Panc1 (cell line): Measurements from ENCODE around the gene PARD3. TPM values are rescaled to one million over a fixed set of nuclear protein-coding genes. Genes with fewer than 3 reads are reported as not detected.
"Not testable (repeated sequence)": the region's sequence is repeated elsewhere in the genome, so short reads cannot be mapped to it uniquely, and the experiment has no call there.

Source experiments
- ATAC-seq: fragments of 200-7000 bp; cut with Tn5 transposase; 2 replicates; pipeline ENCODE4 v1.9.1; 2020; ENCODE audit warnings: mild to moderate bottlenecking, moderate library complexity
- BruUV-seq: library from RNA; stranded (reverse); fragments of 400-500 nt; replicated peaks from 2 replicates; lab custom pipeline; 2021; lab: Mats Ljungman, UMichigan
- CTCF ChIA-PET: fragments of 300-600 bp; sonication (Branson Sonifier 250); formaldehyde crosslinking; loops from one replicate; lab custom pipeline; 2022; ENCODE audit warnings: antibody characterized with exemption; lab: Charles Lee
- POLR2A ChIA-PET: fragments of 300-600 bp; sonication (Branson Sonifier 250); formaldehyde crosslinking; loops from one replicate; lab custom pipeline; 2022; ENCODE audit warnings: antibody characterized with exemption; lab: Charles Lee
- DNase-seq: peaks from one replicate; pipeline ENCODE4 v3.0.0-alpha.2; 2010; ENCODE audit warnings: low read depth, low spot score
- H3K27ac ChIP-seq: 2 replicates; pipeline ENCODE4 v1.5.1; 2011; ENCODE audit warnings: mild to moderate bottlenecking, low read length, inconsistent platforms
- H3K27me3 ChIP-seq: fragments of 200-500 bp; sonication (Bioruptor generic); 2 replicates; pipeline ENCODE4 v1.6.0; 2014; ENCODE audit warnings: low read length, inconsistent platforms; ENCODE audit not compliant: control insufficient read depth, insufficient read depth
- H3K36me3 ChIP-seq: fragments of 200-500 bp; sonication (Bioruptor generic); 2 replicates; pipeline ENCODE4 v1.5.1; 2014; ENCODE audit warnings: inconsistent platforms, mild to moderate bottlenecking, low read length, moderate library complexity; ENCODE audit not compliant: control insufficient read depth, insufficient read depth
- H3K4me1 ChIP-seq: 2 replicates; pipeline ENCODE4 v1.5.1; 2011; ENCODE audit warnings: inconsistent platforms, mild to moderate bottlenecking, low read length, moderate library complexity; ENCODE audit not compliant: control insufficient read depth, insufficient read depth
- H3K4me3 ChIP-seq, 2 experiments: 2 replicates each; pipeline ENCODE4 v1.5.1; 2011 to 2012; ENCODE audit warnings: low read depth in 2 of 2, low read length in 2 of 2, mild to moderate bottlenecking in 2 of 2, inconsistent platforms in 1 of 2, moderate library complexity in 1 of 2
- H3K9me3 ChIP-seq: fragments of 200-500 bp; sonication (Bioruptor generic); 2 replicates; pipeline ENCODE4 v1.5.1; 2014; ENCODE audit warnings: low read depth, mild to moderate bottlenecking, inconsistent platforms, low read length, moderate library complexity; ENCODE audit not compliant: control insufficient read depth, insufficient read depth
- POLR2AphosphoS5 ChIP-seq: IDR thresholded peaks from 2 replicates; pipeline ENCODE4 v1.6.1; 2012; ENCODE audit warnings: mild to moderate bottlenecking, low read depth, low read length, moderate library complexity
- SIN3A ChIP-seq: IDR thresholded peaks from 2 replicates; pipeline ENCODE4 v1.6.1; 2012; ENCODE audit warnings: low read depth, mild to moderate bottlenecking, low read length, moderate library complexity, borderline replicate concordance; ENCODE audit not compliant: insufficient read depth
- TCF7L2 ChIP-seq: IDR thresholded peaks from 2 replicates; pipeline ENCODE4 v1.6.1; 2011; ENCODE audit warnings: mild to moderate bottlenecking, low read depth, low read length, inconsistent platforms
- in situ Hi-C: cut with HindIII; loops from 2 replicates; pipeline ENCODE4 v1.10.0; 2016; ENCODE audit warnings: low sequenced_read_pairs, low pct_unique_long_range_greater_than_20kb
- intact Hi-C: fragments of 100-400 bp; cut with micrococcal nuclease; formaldehyde crosslinking; loops from one replicate; pipeline ENCODE4 v1.10.0; 2022; ENCODE audit not compliant: unreplicated experiment
- total RNA-seq: library from RNA; stranded (reverse); gene quantifications from one replicate; pipeline ENCODE4 v1.2.1, GENCODE V29; 2021; ENCODE audit not compliant: unreplicated experiment
- TF ChIP-seq, protein P1 (sequence below), 2 experiments: IDR thresholded peaks; 2 replicates each; pipeline ENCODE4 v1.6.1; 2011 to 2012; ENCODE audit warnings: low read depth in 2 of 2, control low read depth in 1 of 2, low read length in 1 of 2, mild to moderate bottlenecking in 1 of 2, moderate library complexity in 1 of 2; ENCODE audit not compliant: insufficient read depth in 1 of 2
- TF ChIP-seq, protein P2 (sequence below): fragments of 450-650 bp; IDR thresholded peaks from 2 replicates; pipeline ENCODE4 v1.5.1; 2017; ENCODE audit warnings: mild to moderate bottlenecking

PARD3 gene
- total RNA-seq, 1 experiment from 2014 or later = 29.8 TPM

DNA sequence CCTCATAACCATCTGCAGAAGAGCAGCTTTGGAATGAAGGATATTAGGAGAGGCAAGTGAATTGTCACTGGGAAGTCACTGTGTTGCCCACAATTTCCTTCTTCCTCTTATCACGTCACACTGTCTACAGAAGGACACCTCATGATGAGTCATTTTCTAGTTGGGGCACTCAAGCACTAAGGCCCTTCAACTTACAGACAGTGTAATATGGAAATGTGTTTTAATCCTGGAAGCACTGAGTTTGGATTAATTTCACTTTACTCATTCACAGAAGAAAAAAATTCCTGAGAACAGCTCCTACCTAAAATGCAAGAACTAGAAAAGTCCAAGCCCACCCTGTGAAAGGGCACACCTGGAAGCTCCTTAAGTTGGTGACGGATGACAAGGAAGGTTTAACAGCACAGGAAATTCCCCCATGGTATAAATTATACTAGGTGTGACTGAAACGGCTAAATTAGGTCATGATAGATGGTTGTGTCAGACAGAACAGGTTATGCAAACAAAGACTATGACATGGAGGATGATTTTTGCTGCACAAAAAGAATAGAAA lies 56.6 kb downstream of the PARD3 start:
- Histone ChIP-seq H3K27me3 (no peaks in the 10 kb centered on the region), H3K36me3 (no peaks in the 10 kb centered on the region), H3K4me3 (no peak overlapping the region), H3K4me1 (peaks cover 11% of the 10 kb centered on the region), H3K9me3 (no peaks in the 10 kb centered on the region), H3K27ac (peak overlapping the region; percentile 44; the same call in 1 of the 2 replicates)
- ATAC-seq (peak; percentile 94), DNase-seq (peak; percentile 74)
- intact Hi-C loops = no loop called here
- TF ChIP-seq SIN3A = no peak
- TF ChIP-seq POLR2AphosphoS5 = no peak
- TF ChIP-seq, protein P1, sequence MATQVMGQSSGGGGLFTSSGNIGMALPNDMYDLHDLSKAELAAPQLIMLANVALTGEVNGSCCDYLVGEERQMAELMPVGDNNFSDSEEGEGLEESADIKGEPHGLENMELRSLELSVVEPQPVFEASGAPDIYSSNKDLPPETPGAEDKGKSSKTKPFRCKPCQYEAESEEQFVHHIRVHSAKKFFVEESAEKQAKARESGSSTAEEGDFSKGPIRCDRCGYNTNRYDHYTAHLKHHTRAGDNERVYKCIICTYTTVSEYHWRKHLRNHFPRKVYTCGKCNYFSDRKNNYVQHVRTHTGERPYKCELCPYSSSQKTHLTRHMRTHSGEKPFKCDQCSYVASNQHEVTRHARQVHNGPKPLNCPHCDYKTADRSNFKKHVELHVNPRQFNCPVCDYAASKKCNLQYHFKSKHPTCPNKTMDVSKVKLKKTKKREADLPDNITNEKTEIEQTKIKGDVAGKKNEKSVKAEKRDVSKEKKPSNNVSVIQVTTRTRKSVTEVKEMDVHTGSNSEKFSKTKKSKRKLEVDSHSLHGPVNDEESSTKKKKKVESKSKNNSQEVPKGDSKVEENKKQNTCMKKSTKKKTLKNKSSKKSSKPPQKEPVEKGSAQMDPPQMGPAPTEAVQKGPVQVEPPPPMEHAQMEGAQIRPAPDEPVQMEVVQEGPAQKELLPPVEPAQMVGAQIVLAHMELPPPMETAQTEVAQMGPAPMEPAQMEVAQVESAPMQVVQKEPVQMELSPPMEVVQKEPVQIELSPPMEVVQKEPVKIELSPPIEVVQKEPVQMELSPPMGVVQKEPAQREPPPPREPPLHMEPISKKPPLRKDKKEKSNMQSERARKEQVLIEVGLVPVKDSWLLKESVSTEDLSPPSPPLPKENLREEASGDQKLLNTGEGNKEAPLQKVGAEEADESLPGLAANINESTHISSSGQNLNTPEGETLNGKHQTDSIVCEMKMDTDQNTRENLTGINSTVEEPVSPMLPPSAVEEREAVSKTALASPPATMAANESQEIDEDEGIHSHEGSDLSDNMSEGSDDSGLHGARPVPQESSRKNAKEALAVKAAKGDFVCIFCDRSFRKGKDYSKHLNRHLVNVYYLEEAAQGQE (IDR thresholded peaks at IDR 0.05; ENCODE audit: insufficient read depth in 1 of 2, low read depth in 2 of 2, low read length in 1 of 2) = no peak
- TF ChIP-seq, protein P2, sequence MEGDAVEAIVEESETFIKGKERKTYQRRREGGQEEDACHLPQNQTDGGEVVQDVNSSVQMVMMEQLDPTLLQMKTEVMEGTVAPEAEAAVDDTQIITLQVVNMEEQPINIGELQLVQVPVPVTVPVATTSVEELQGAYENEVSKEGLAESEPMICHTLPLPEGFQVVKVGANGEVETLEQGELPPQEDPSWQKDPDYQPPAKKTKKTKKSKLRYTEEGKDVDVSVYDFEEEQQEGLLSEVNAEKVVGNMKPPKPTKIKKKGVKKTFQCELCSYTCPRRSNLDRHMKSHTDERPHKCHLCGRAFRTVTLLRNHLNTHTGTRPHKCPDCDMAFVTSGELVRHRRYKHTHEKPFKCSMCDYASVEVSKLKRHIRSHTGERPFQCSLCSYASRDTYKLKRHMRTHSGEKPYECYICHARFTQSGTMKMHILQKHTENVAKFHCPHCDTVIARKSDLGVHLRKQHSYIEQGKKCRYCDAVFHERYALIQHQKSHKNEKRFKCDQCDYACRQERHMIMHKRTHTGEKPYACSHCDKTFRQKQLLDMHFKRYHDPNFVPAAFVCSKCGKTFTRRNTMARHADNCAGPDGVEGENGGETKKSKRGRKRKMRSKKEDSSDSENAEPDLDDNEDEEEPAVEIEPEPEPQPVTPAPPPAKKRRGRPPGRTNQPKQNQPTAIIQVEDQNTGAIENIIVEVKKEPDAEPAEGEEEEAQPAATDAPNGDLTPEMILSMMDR = no peak
- TF ChIP-seq TCF7L2 = no peak
- ChIA-PET CTCF (no interaction called here), POLR2A (no interaction called here)
- in situ Hi-C loops = no loop called here
- BruUV-seq = no TSS peak

DNA sequence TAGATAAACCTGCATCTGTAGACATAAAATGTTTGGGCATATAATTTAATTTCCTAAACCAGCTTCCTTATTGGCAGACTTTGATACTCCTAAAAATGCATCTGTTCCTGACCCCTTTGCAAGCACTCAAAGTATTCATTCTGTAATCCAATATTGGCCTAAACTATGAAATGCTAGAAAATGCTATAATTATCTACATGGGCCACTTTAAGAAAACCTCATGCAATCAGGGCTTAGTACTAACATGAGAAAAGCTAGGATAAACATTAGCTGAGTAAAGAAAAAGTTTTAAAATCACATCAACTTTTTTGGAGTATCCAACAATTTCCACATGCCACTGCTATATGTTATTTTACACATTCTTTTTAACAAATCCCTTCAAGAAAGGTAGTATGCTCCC lies 57.2 kb downstream of the PARD3 start:
- TF ChIP-seq SIN3A (no peak), POLR2AphosphoS5 (no peak), TCF7L2 (no peak)
- TF ChIP-seq, protein P1 (IDR thresholded peaks at IDR 0.05; ENCODE audit: insufficient read depth in 1 of 2, low read depth in 2 of 2, low read length in 1 of 2) = no peak
- TF ChIP-seq, protein P2 = no peak
- no peak for ATAC-seq
- Histone ChIP-seq H3K27ac (peak overlapping the region; percentile 44; the same call in 1 of the 2 replicates), H3K4me3 (no peak overlapping the region), H3K9me3 (no peaks in the 10 kb centered on the region), H3K36me3 (no peaks in the 10 kb centered on the region), H3K27me3 (no peaks in the 10 kb centered on the region), H3K4me1 (peaks cover 17% of the 10 kb centered on the region)
- POLR2A ChIA-PET = no interaction called here
- CTCF ChIA-PET = no interaction called here
- DNase-seq = no peak
- BruUV-seq = no TSS peak
- in situ Hi-C loops = no loop called here
- intact Hi-C loops = no loop called here

DNA sequence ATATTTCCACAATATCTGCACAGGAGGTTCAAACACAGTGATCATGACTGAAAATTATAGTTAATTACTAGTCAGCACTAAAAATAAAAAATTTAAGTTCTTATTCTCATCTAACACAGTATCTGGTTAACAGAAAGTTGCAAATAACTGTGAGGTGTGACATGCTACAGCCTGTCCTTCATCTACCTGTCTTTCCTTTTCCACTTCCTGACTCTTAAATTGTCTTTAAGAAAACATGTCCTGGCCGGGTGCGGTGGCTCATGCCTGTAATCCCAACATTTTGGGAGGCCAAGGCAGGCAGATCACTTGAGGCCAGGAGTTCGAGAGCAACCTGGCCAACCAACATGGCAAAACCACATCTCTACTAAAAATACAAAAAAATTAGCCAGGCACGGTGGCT lies 57.9 kb downstream of the PARD3 start:
- ATAC-seq, DNase-seq, in situ Hi-C loops, H3K27me3 ChIP-seq, H3K4me3 ChIP-seq, H3K9me3 ChIP-seq, H3K36me3 ChIP-seq, BruUV-seq, intact Hi-C loops, CTCF ChIA-PET, H3K27ac ChIP-seq: not testable (repeated sequence)
- H3K4me1 ChIP-seq = peaks cover 18% of the 10 kb centered on the region
- POLR2A ChIA-PET = interaction anchor here (0.8 kb wide), 1 partner anchor 10 kb away, joined by 3 read pairs; no protein-coding TSS in a partner anchor
